Caco-2 (cell line): ENCODE data around the gene PRCP. TPM values are rescaled to one million over a fixed set of nuclear protein-coding genes. Genes with fewer than 3 reads are reported as not detected.
"Not testable (repeated sequence)": the region's sequence is repeated elsewhere in the genome, so short reads cannot be mapped to it uniquely, and the experiment has no call there.

Experiments
- BruUV-seq: library from RNA; stranded (reverse); fragments of 400-500 nt; replicated peaks from 2 replicates; lab custom pipeline; 2021; lab: Mats Ljungman, UMichigan
- CTCF ChIA-PET: fragments of 300-600 bp; sonication (Branson Sonifier 250); formaldehyde crosslinking; loops from one replicate; lab custom pipeline; 2022; ENCODE audit warnings: antibody characterized with exemption; lab: Charles Lee
- POLR2A ChIA-PET: fragments of 300-600 bp; sonication (Branson Sonifier 250); formaldehyde crosslinking; loops from one replicate; lab custom pipeline; 2022; ENCODE audit warnings: antibody characterized with exemption; lab: Charles Lee
- DNase-seq, 2 experiments: peaks; one replicate each; pipeline versions ENCODE4 v3.0.0 to v3.0.0-alpha.2; 2020 to 2022
- H3K27me3 ChIP-seq: replicated peaks from 2 replicates; pipeline ENCODE4 v1.6.0; 2011; ENCODE audit warnings: low read length; ENCODE audit not compliant: control insufficient read depth, insufficient read depth
- H3K36me3 ChIP-seq: 2 replicates; pipeline ENCODE4 v1.5.1; 2011; ENCODE audit warnings: low read length; ENCODE audit not compliant: control insufficient read depth, insufficient read depth
- H3K4me1 ChIP-seq: fragments of 250-450 bp; sonication (Bioruptor Pico); 2 replicates; pipeline ENCODE4 v1.5.1; 2020; ENCODE audit warnings: mild to moderate bottlenecking
- H3K4me3 ChIP-seq: 2 replicates; pipeline ENCODE4 v1.5.1; 2011; ENCODE audit warnings: low read depth, mild to moderate bottlenecking, control low read depth, low read length
- H3K9me3 ChIP-seq: fragments of 250-450 bp; sonication (Bioruptor Pico); 2 replicates; pipeline ENCODE4 v1.5.1; 2020; ENCODE audit warnings: mild to moderate bottlenecking, moderate library complexity
- H3K27ac Mint-ChIP-seq: one replicate; pipeline ENCODE4 v1.8.0; 2022; ENCODE audit warnings: mixed read lengths; ENCODE audit not compliant: unreplicated experiment
- H3K27me3 Mint-ChIP-seq: one replicate; pipeline ENCODE4 v1.8.0; 2022; ENCODE audit warnings: mixed read lengths; ENCODE audit not compliant: insufficient read depth, unreplicated experiment
- H3K36me3 Mint-ChIP-seq: one replicate; pipeline ENCODE4 v1.8.0; 2022; ENCODE audit warnings: mild to moderate bottlenecking, mixed read lengths; ENCODE audit not compliant: insufficient read depth, unreplicated experiment
- H3K4me1 Mint-ChIP-seq: one replicate; pipeline ENCODE4 v1.8.0; 2022; ENCODE audit warnings: low read depth, mixed read lengths; ENCODE audit not compliant: unreplicated experiment
- H3K4me3 Mint-ChIP-seq: one replicate; pipeline ENCODE4 v1.8.0; 2022; ENCODE audit warnings: mild to moderate bottlenecking, moderate library complexity, mixed read lengths; ENCODE audit not compliant: unreplicated experiment
- H3K9me3 Mint-ChIP-seq: one replicate; pipeline ENCODE4 v1.8.0; 2022; ENCODE audit warnings: mixed read lengths; ENCODE audit not compliant: unreplicated experiment
- CTCF ChIP-seq, 2 experiments: fragments of 200-600 bp in 1 of 2; IDR thresholded peaks; 1 replicate in 1 of 2; 2 replicates in 1 of 2; pipeline versions ENCODE4 v1.5.1 to v1.8.0; 2011 to 2022; ENCODE audit warnings: antibody characterized with exemption in 1 of 2, control low read depth in 1 of 2, inconsistent platforms in 1 of 2, low read depth in 1 of 2, low read length in 1 of 2, mild to moderate bottlenecking in 1 of 2, moderate library complexity in 1 of 2; ENCODE audit not compliant: insufficient read depth in 1 of 2, severe bottlenecking in 1 of 2, unreplicated experiment in 1 of 2
- intact Hi-C: fragments of 100-400 bp; cut with micrococcal nuclease; formaldehyde crosslinking; loops from one replicate; pipeline ENCODE4 v1.10.0; 2022; ENCODE audit not compliant: unreplicated experiment
- total RNA-seq: library from RNA; stranded (reverse); gene quantifications from 2 replicates; pipeline ENCODE4 v1.2.3, GENCODE V29; 2022

Gene PRCP
- total RNA-seq, 1 experiment from 2014 or later = 107 TPM

DNA sequence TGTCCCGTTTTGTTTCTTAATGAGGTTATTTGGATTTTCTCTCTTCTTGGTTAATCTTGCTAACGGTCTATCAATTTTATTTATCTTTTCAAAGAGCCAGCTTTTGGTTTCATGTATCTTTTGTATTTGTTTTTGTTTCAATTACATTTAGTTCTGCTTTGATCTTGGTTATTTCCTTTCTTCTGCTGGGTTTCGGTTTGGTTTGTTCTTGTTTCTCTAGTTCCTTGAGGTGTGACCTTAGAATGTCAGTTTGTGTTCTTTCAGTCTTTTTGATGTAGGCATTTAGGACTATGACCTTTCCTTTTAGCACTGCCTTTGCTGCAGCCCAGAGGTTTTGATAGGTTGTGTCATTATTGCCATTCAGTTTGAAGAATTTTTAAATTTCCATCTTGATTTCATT is 20.0 kb upstream of the PRCP start:
- CTCF ChIA-PET, H3K9me3 ChIP-seq, H3K9me3 Mint-ChIP-seq, DNase-seq, H3K27me3 ChIP-seq, BruUV-seq, H3K4me3 ChIP-seq, H3K27me3 Mint-ChIP-seq, H3K36me3 ChIP-seq: not testable (repeated sequence)
- Mint-ChIP-seq H3K27ac (peak overlapping the region; percentile 58), H3K36me3 (peaks cover 12% of the 10 kb centered on the region), H3K4me3 (peak overlapping the region; percentile 12), H3K4me1 (peaks cover 34% of the 10 kb centered on the region)
- peaks cover 12% of the 10 kb centered on the region for H3K4me1 ChIP-seq
- POLR2A ChIA-PET = interaction anchor here (0.8 kb wide), 1 partner anchor 152 kb away, joined by 4 read pairs; the partner anchor contains the start of gene RAB30
- intact Hi-C loops = loop anchor here (5.0 kb wide), 1 partner anchor 152 kb away; the partner anchor contains the start of gene RAB30

DNA sequence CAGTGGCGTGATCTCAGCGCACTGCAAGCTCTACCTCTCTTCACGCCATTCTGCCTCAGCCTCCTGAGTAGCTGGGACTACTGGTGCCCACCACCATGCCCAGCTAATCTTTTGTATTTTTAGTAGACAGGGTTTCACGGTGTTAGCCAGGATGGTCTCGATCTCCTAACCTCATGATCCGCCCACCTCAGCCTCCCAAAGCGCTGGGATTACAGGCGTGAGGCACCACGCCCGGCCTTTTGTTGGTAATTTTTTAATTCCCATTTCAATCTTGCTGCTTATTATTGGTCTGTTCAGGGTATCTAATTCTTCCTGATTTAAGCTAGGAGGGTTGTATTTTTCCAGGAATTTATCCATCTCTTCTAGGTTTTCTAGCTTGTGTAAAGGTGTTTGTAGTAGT is 19.6 kb upstream of the PRCP start:
- peak overlapping the region; percentile 12 for H3K4me3 Mint-ChIP-seq
- ChIA-PET POLR2A (interaction anchor here (0.8 kb wide), 1 partner anchor 152 kb away, joined by 4 read pairs; the partner anchor contains the start of gene RAB30), CTCF (interaction anchor here (0.5 kb wide), 1 partner anchor 107 kb away, joined by 3 read pairs; no protein-coding TSS in a partner anchor)
- H3K27me3 ChIP-seq, H3K9me3 Mint-ChIP-seq, H3K4me3 ChIP-seq, DNase-seq, H3K36me3 ChIP-seq, H3K9me3 ChIP-seq, H3K27me3 Mint-ChIP-seq, BruUV-seq: not testable (repeated sequence)
- H3K4me1 ChIP-seq = peaks cover 12% of the 10 kb centered on the region
- H3K27ac Mint-ChIP-seq = peak overlapping the region; percentile 58
- H3K36me3 Mint-ChIP-seq = peaks cover 14% of the 10 kb centered on the region
- intact Hi-C loops = loop anchor here (5.0 kb wide), 1 partner anchor 153 kb away; the partner anchor contains the start of gene RAB30
- peaks cover 34% of the 10 kb centered on the region for H3K4me1 Mint-ChIP-seq

DNA sequence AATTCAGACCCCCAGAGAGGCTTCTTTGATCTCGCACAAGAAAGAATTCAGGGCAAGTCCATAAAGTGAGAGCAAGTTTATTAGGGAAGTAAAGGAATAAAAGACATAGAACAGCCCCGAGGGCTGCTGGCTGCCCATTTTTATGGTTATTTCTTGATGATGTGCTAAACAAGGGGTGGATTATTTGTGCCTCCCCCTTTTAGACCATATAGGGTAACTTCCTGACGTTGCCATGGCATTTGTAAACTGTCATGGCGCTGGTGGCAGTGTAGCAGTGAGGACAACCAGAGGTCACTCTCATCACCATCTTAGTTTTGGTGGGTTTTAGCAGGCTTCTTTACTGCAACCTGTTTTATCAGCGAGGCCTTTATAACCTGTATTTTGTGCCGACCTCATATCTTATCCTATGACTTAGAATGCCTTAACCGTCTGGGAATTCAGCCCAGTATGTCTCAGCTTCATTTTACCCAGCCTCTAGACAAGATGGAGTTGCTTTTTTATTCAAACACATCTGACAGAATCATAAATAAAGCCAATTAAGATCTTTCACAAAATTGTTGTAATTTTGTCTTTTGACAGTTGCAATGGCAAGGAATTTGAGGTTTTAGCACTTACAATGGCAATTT is 8.9 kb upstream of the PRCP start:
- H3K36me3 Mint-ChIP-seq = no peaks in the 10 kb centered on the region
- H3K36me3 ChIP-seq = no peaks in the 10 kb centered on the region
- H3K4me1 Mint-ChIP-seq = peaks cover 5% of the 10 kb centered on the region
- CTCF ChIA-PET = no interaction called here
- no peaks in the 10 kb centered on the region for H3K9me3 Mint-ChIP-seq
- no peak overlapping the region for H3K4me3 Mint-ChIP-seq
- no TSS peak for BruUV-seq
- intact Hi-C loops = loop anchor here (5.0 kb wide), 1 partner anchor 263 kb away; no protein-coding TSS in a partner anchor
- no peak for TF ChIP-seq CTCF (IDR thresholded peaks at IDR 0.05; ENCODE audit: insufficient read depth in 1 of 2, low read depth in 1 of 2, low read length in 1 of 2, severe bottlenecking in 1 of 2, unreplicated experiment in 1 of 2)
- no peaks in the 10 kb centered on the region for H3K9me3 ChIP-seq
- H3K27me3 ChIP-seq = no peaks in the 10 kb centered on the region
- no peak overlapping the region for H3K4me3 ChIP-seq
- H3K27ac Mint-ChIP-seq = no peak overlapping the region
- no peaks in the 10 kb centered on the region for H3K27me3 Mint-ChIP-seq
- no peaks in the 10 kb centered on the region for H3K4me1 ChIP-seq
- no peak for DNase-seq
- POLR2A ChIA-PET = no interaction called here

DNA sequence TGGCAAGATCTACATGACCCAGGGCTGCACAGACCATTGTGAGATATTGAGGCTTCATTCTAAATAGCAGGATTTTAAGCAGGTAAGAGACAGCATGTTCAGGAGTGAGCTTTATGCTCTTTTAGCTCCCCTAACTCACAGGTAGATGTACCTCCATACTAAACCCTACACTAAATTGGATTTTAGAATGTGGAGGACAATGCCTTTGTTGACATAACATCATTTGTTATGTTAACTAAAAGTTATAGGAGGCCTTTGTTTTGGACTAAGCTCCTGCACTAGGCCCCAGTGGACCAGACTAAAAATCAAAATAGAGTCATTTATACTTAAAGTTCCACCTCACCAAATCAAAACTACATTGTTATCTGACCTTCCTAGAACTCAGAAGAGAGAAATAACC is 8.1 kb upstream of the PRCP start:
- no peak overlapping the region for H3K4me3 ChIP-seq
- intact Hi-C loops = loop anchor here (5.0 kb wide), 1 partner anchor 264 kb away; no protein-coding TSS in a partner anchor
- H3K36me3 ChIP-seq = no peaks in the 10 kb centered on the region
- ChIA-PET CTCF (interaction anchor here (0.6 to 0.7 kb wide), 2 partner anchors 19 to 155 kb away, joined by 3 read pairs; no protein-coding TSS in a partner anchor), POLR2A (no interaction called here)
- Mint-ChIP-seq H3K36me3 (no peaks in the 10 kb centered on the region), H3K27ac (no peak overlapping the region), H3K4me3 (no peak overlapping the region), H3K27me3 (no peaks in the 10 kb centered on the region), H3K4me1 (peaks cover 9% of the 10 kb centered on the region), H3K9me3 (no peaks in the 10 kb centered on the region)
- H3K9me3 ChIP-seq = no peaks in the 10 kb centered on the region
- DNase-seq = no peak
- no peaks in the 10 kb centered on the region for H3K4me1 ChIP-seq
- BruUV-seq = no TSS peak
- TF ChIP-seq CTCF (IDR thresholded peaks at IDR 0.05; ENCODE audit: insufficient read depth in 1 of 2, low read depth in 1 of 2, low read length in 1 of 2, severe bottlenecking in 1 of 2, unreplicated experiment in 1 of 2) = no peak
- H3K27me3 ChIP-seq = no peaks in the 10 kb centered on the region
